Peyer's patch (tissue), 4 donors: ENCODE measurements around the gene CTNNA2.

Source experiments
- POLR2A ChIP-seq, 2 donors: fragments of 450-650 bp; IDR thresholded peaks; one replicate each; pipeline ENCODE4 v1.5.1; 2017; ENCODE audit warnings: antibody characterized with exemption in 2 of 2, mild to moderate bottlenecking in 2 of 2, moderate library complexity in 2 of 2
- TF ChIP-seq, protein P1 (sequence below), 6 experiments: fragments of 450-650 bp in 4 of 6; fragments of 200-600 bp in 2 of 6; sonication (generic) in 1 of 6; IDR thresholded peaks; one replicate each; pipeline ENCODE4 v1.5.1; 2017 to 2019; ENCODE audit warnings: antibody characterized with exemption in 6 of 6, mild to moderate bottlenecking in 3 of 6, moderate library complexity in 1 of 6

DNA sequence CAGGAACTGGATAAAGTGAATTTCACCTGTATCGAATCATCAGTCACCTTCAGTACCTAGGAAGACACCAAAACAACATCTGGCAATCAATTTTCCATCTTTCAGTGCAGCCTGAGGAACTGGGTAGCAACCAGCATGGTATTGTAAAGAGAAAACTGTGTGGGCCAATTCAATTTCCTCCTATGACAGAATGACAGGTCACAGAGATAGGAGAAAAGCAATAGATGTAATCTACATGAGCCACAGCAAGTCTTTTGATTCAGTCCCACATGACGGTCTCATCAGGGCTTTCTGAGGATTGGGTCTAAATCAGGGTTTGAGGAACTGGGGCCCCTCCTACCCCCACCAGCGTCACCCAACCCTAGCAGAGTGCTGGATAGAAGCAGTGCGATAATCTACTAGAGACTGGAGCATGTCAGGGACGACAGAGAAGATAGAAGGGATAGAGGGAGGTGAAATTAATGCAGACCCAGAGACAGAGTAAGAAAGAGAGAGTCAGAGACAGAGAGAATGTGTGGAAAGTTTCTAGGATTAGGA, 523.0 kb downstream of the CTNNA2 start:
- TF ChIP-seq, protein P1, sequence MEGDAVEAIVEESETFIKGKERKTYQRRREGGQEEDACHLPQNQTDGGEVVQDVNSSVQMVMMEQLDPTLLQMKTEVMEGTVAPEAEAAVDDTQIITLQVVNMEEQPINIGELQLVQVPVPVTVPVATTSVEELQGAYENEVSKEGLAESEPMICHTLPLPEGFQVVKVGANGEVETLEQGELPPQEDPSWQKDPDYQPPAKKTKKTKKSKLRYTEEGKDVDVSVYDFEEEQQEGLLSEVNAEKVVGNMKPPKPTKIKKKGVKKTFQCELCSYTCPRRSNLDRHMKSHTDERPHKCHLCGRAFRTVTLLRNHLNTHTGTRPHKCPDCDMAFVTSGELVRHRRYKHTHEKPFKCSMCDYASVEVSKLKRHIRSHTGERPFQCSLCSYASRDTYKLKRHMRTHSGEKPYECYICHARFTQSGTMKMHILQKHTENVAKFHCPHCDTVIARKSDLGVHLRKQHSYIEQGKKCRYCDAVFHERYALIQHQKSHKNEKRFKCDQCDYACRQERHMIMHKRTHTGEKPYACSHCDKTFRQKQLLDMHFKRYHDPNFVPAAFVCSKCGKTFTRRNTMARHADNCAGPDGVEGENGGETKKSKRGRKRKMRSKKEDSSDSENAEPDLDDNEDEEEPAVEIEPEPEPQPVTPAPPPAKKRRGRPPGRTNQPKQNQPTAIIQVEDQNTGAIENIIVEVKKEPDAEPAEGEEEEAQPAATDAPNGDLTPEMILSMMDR (IDR thresholded peaks at IDR 0.05), result no peak
- TF ChIP-seq POLR2A (IDR thresholded peaks at IDR 0.05), result no peak
